Stimulated activated CD8-positive, alpha-beta memory T cell treated with anti-CD3 and anti-CD28 coated beads, Interleukin-7, amount 100 ng/mL, for 4 hours (primary cell): ENCODE data around the gene EVI5L.

ENCODE experiments used
- DNase-seq, 2 donors: peaks; one replicate each; pipeline ENCODE4 v3.0.0-alpha.2; 2020; ENCODE audit warnings: low read depth in 2 of 2

The EVI5L gene

DNA sequence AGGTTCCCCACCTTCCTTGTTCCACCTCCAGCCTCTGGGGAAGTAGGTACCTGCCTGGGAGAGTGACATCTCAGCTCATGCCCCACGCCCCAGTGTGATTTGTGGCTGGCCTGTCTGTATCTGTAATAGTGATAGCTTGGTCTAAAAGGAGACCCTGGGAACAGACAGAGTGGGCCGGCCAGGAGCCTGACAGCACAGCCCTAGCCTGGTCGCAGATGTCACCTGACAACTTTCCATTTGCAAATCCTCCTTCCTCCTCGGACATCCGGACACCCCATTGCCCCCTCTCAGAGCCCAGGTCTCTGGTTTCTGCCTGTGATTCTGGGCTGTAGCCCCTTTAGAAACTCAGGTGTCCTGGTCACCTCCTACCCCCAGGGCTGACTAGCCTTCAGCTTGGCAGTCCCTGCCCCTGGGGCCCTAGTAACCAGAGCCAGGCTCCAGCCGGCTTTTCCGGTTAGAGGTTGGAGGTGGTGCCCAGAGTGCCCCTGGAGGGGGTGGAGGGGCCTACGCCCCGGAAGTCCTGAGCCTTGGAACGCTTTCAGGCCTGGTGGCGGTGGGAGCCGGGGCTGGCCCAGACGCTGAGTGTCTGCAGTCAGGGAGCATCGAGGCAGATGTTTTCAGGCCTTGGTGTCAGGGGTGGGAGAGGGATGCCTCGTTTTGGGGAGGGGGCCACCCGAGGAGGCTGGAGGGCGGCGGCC lies 64.7 kb downstream of the EVI5L start:
- no peak for DNase-seq

DNA sequence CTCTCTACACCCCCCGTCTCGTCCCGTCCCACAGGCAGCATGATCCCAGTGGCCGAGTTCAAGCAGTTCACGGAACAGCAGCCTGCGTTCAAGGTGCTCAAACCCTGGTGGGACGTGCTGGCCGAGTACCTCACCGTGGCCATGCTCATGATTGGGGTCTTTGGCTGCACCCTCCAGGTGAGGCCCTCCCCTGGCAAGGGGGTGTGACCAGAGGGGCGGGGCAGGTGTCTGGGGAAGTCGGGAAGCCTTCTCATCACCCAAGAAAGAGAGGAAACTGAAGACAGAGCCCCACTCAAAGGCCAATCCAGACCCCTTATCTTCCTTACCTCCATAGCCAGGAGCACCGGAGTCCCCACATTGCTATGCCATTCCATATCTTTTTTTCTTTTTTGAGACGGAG lies 65.5 kb downstream of the EVI5L start:
- DNase-seq = no peak

DNA sequence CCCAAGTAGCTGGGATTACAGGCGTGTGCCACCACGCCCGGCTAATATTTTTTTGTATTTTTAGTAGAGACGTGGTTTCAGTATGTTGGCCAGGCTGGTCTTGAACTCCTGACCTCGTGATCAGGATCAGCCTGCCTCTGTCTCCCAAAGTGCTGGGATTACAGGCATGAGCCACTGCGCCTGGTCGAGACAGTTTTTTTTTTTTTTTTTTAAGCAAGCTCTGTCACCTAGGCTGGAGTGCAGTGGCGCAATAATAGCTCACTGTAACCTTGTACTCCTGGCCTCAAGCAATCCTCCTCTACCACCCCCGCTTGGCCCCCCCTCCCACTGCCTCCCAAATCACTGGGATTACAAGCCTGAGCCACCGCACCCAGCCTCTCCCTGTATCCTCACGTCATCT lies 67.3 kb downstream of the EVI5L start:
- DNase-seq = no peak

DNA sequence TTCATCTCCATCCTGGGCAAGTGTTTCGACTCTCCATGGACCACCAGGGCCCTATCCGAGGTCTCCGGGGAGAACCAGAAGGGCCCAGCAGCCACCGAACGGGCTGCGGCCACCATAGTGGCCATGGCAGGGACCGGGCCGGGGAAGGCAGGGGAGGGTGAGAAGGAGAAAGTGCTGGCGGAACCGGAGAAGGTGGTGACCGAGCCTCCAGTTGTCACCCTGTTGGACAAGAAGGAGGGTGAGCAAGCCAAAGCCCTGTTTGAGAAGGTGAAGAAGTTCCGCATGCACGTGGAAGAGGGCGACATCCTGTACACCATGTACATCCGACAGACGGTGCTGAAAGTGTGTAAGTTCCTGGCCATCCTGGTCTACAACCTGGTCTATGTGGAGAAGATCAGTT lies 68.9 kb downstream of the EVI5L start:
- DNase-seq = no peak

DNA sequence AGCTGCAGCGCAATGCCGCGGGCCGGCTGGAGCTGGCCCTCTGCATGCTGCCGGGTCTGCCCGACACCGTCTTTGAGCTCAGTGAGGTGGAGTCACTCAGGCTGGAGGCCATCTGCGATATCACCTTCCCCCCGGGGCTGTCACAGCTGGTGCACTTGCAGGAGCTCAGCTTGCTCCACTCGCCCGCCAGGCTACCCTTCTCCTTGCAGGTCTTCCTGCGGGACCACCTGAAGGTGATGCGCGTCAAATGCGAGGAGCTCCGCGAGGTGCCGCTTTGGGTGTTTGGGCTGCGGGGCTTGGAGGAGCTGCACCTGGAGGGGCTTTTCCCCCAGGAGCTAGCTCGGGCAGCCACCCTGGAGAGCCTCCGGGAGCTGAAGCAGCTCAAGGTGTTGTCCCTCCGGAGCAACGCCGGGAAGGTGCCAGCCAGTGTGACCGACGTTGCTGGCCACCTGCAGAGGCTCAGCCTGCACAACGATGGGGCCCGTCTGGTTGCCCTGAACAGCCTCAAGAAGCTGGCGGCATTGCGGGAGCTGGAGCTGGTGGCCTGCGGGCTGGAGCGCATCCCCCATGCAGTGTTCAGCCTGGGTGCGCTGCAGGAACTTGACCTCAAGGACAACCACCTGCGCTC lies 69.8 kb downstream of the EVI5L start:
- DNase-seq = no peak

DNA sequence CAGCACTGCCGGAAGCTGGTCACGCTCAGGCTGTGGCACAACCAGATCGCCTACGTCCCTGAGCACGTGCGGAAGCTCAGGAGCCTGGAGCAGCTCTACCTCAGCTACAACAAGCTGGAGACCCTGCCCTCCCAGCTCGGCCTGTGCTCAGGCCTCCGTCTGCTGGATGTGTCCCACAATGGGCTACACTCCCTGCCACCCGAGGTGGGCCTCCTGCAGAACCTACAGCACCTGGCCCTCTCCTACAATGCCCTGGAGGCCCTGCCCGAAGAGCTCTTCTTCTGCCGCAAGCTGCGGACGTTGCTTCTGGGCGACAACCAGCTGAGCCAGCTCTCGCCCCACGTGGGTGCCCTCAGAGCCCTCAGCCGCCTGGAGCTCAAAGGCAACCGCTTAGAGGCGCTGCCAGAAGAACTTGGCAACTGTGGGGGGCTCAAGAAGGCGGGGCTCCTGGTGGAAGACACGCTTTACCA lies 70.4 kb downstream of the EVI5L start:
- no peak for DNase-seq

DNA sequence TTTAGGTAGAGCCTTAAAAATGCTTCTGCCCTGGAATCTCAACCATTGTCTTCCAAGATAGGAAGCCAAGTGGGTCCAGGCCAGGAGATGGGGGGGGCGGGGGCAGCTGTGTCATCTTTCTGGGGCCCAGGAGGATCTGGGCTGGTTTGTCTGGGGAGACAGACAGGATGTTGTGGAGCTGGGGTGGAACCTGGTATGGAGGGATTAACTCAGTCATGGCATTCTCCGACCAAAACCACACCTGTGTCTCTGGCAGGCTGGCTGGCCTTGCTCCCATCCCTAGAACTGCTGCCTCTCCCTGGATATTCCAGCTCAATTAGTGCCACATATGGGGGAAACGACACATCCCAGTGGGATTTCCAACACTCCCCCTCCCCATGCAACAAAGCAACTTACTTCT lies 70.9 kb downstream of the EVI5L start:
- no peak for DNase-seq

DNA sequence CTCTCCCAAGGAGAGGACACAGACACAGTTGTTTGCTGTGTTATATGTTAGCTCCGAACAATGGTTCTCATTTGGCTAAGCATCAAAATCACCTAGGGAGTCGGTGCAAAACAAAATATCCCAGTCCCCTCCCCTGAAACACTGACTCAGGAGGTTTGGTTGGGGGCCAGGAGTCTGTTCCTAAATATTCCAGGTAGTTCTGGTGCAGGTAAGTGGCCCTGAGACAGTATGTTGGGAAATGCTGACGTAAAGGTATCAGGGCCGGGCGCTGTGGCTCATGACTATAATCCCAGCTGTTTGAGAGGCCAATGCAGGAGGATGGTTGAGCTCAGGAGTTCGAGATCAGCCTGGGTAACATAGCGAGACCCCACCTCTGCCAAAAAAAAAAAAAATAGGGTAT lies 71.3 kb downstream of the EVI5L start:
- DNase-seq = no peak

DNA sequence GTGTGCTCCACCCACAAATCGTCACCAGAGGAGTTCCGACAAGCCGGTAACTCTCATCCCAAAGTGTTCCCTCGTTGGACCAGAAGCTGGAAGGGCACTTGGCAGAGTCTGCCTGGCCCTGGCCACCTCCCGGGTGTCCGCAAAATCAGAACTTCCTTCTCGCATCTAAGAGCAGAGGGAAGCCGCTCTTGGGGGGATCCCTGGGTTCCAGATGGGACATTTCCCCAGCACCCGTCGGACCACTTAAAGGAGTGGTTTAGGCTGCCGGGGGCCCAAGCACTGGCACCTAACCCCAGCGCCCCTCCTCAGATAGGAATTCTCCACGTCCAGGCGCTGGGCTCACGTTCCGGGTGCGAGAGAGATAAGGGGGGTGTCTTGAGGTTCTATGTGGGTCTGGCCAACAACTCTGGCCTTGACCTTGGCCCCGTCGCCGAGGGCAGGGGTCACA lies 72.8 kb downstream of the EVI5L start:
- no peak for DNase-seq

DNA sequence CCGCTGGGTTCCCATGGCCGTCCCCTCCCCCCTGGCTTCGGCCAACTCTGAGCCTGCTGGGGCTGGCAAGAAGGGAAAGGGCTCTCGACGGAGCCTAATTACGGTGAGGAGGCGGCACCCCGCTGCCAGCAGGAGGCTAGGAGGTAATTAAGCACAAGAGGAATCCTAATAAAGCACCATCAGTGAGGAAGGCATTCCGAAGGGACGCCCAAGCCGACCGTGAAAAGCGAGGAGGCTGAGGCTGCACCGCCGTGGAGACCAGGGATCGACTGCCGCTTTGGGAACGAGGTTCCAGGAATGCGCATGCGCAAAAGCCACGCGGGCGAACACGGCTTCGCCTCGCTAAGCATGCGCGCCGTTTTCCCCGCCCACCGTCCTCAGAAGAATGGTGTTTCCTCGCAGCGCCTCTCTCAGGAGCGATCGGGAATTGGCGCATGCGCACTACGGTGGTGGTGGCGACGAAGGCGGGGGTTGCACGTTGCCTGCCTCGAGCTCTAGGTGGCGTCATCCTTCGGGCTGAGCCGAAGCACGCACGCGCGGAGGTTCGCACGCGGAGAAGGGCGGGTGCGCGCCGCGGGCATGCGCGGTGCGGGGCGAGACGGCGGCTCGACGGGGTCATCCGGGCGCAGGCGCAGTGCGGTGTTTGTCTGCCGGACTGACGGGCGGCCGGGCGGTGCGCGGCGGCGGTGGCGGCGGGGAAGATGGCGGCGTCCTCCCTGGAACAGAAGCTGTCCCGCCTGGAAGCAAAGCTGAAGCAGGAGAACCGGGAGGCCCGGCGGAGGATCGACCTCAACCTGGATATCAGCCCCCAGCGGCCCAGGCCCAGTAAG lies 73.4 kb downstream of the EVI5L start, which contains the start of gene MAP2K7:
TSS of gene MAP2K7 (plus strand) at position 634 of the 830 bp plus-strand sequence. CDS start at position 702, 68 bp downstream.
- DNase-seq = peak; percentile 100

DNA sequence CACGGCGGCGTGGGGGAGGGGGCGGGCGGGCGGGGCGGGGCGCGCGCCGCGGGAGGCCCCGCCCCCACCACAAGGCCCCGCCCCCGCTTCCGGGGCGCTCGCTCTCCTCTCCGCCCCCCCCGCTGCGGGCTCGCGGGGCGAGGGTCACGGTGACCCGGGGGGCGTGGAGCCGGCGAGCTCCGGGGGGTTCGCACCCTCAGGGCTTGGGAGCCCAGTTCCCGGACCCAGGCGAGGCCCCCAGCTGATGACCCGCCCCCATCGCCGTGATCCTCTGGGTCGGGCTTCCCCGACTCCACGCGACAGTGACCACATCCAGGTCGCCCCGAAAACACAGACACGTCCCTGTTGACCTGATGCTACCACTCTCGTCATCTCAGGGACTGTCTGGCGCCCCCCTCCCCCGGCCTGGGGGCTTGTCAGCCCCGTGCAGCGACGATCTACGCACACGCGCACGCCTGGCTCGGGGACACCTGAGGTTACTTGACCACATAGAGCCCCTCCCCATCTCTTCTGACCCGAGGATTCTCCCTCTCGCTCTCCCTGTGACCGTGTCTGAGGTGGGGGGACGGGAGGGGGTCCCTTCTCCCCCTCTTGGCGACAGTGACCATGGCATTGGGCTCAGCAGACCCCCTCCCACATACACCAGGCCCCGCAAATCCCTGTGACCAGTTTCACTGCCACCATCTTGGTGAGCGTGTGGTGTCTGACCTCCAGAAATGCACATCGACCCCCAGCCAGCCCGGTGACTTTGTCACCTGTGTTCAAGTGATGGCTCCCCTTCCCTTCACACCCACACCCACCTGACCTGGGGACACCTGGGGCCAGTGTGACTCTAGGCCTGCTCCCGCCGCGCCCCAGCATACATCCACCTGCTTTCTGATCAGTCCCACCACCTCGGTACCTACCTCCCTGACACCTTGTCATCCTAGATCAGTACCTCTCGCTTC lies 74.3 kb downstream of the EVI5L start:
- peak in 1 of 2 donors; percentile 30 for DNase-seq

DNA sequence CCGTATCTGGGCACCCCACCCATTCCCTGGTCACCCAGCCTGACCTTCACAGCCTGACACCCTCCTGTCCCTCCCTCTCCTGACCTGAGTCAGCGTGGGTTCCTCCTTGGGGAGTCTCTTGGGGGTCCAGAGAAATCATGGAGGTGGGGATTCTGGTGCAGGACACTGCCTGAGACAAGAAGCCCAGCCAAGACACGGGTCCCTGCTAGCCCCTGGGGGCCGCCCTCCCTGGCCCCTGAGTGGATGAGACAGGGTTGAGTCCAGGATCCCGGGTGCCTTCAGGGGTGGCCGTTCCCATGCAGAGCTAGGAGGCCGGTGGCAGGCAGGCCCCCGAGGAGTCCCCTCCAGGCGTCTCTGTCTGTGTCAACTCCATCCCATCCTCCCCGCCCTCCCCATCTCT lies 75.2 kb downstream of the EVI5L start:
- no peak for DNase-seq

DNA sequence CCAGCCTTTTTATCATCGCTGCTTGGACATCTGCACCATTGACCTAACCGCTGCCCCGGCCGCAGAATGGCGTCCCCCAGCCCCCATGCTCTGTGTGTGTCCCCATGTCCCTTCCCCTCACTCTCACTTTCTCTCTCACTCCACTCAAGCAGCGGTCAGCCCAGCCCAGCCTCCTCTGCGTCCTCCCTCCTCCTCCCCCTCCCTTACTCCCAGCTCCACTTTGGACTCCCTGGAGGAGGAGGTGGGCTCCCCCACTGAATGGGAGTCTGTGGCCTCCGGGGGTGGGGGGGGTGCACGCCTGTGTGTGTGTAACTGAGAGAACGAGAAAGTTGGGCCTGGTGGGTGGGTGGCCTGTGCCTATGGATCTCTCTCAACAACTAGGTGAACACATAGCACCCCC lies 75.8 kb downstream of the EVI5L start:
- no peak for DNase-seq

DNA sequence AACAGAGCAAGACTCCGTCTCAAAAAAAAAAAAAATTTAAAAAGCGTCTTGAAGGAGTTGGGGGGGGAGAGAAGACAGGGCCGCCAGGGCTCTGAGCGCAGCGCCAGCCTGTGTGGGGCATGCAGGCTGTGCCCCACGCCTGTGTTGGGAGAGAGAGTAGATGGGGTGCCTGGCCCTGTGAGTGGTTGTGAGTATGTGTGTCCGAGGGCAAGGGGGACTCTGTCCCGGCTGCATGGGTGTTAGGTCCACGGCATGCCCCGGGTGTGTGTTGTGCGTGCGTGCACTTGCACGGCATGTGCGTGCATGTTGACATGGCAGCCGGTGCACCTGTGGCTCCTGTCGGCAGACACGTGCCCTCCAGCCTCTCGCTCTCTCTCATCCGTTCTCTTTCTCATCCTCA lies 77.1 kb downstream of the EVI5L start:
- DNase-seq = no peak

DNA sequence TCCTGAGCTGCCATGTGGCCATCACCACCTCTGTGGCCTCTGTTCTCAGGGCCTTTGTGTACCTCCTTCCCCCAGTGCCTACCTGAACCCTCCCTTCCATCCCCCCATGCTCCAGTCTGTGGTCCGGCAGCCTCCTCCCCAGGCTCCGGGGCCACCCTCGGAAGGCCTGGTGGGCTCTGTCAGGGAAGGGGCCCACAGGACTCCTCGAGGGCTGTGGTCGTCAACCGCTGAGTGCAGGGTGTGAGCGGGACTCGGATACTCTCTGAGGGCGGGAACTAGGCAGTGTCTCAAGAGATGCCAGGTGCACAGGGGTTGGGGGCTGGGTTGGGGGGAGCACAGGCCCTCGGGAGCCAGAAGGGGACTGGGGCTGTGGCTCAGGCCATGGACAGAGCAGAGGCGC lies 77.5 kb downstream of the EVI5L start:
- no peak for DNase-seq

DNA sequence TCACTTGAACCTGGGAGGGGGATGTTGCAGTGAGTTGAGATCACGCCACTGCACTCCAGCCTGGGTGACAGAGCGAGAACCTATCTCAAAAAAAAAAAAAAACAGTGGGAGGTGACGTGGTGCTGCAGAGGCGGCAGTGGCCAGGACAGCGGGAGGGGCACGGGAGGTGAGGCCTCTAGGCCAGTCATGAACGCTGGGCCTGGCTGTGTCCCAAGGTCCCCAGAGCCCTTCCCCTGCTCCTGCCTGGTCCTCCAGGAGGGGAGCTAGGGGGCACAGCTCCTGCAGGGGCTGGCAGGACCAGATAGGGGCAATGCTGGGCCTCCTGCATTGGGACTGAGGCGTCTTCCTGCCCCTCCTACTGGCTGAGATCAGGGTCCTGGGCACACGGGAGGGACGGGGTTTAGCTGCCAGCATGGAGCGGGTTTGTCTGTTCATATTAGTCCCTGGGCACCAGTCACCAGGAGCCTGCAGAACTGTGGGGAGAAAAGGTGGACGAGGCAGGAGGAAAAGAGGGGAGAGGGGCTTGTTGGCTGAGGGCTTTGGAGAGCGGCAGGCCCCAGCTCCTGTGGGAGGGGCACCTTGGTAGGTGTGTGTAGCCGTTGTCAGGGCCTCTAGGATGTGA lies 78.2 kb downstream of the EVI5L start:
- DNase-seq = no peak

DNA sequence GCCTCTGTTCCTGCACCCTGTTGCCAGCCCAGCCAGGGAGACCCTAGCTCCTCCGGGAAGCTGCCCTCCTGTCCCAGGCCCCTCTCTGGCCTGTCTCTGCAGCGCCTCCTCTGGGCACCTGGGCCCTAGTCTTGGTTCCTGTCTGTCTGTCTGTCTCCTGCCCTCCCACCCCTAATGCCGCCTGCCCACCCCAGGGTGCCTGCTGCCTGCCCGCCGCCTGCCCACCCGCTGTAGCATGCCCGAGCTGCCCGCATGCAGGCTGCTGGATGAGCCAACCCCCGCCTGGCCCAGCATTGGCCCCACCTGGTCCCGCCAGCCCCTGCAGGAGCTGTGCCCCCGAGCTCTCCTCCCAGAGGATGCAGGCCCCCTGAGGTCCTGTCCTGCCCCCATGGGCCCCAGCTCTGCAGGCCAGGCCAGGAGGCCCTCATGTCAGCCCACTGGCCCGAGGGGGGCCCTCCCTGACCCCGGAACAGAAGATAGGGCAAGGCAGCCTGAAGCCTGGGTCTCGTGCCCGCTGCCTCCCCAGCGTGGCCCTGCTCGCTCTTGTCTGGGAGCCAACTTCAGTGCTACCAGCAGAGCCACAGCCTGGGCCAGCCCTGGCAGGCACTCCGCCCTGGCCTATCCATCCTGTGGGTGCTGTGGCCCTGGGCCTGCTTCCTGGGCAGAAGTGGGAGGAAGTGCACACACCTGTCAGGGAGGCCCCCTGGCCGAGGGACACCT lies 78.9 kb downstream of the EVI5L start:
- DNase-seq = no peak

DNA sequence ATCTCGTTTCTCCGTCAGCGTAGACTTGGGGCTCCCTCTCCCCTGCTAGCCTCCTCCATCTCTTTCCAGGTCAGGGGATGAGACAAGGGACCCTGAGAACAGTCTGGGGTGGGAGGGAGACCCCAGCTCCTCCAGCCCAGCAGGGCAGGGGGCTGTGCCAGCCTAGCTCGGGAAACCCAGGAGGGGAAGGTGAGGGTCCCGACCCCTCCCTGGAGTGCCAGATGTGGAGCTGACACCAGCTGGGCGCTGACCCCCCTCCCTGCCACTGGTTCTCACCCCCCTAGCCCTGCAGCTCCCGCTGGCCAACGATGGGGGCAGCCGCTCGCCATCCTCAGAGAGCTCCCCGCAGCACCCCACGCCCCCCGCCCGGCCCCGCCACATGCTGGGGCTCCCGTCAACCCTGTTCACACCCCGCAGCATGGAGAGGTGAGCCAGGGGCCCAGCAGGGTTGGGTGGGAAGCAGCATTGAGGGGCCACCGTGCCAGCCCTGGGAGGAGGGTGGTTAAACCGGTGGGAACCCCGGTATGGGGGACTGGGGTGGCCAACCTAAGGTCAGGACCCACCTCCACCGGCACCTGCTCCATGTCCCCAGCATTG lies 79.6 kb downstream of the EVI5L start:
- DNase-seq = no peak

DNA sequence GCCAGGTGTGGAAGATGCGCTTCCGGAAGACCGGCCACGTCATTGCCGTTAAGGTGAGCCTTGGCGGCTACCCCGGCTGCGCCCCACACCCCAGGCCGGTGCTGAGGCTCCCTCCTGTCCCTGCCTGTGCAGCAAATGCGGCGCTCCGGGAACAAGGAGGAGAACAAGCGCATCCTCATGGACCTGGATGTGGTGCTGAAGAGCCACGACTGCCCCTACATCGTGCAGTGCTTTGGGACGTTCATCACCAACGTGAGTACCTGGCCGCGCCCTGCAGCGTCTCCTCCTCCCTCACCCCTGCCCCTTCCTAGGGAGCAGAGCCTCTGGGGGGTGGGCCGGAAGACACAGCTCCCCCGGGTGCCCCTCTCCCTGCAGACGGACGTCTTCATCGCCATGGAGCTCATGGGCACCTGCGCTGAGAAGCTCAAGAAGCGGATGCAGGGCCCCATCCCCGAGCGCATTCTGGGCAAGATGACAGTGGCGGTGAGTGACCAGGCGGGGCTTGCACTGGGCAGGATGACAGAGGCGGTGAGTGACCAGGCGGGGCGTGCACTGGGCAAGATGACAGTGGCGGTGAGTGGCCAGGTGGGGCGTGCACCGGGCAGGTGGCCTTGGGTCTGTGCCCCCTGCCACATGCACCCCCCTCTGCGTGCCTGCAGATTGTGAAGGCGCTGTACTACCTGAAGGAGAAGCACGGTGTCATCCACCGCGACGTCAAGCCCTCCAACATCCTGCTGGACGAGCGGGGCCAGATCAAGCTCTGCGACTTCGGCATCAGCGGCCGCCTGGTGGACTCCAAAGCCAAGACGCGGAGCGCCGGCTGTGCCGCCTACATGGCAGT lies 80.5 kb downstream of the EVI5L start:
- no peak for DNase-seq
